HUES64 (cell line): Measurements from ENCODE around the gene KIAA0825.

Experiments
- H3K27ac ChIP-seq: 2 replicates; pipeline ENCODE4 v1.7.0; 2013; ENCODE audit warnings: low read depth, low read length, inconsistent platforms
- H3K27me3 ChIP-seq: 2 replicates; pipeline ENCODE4 v1.6.1; 2013; ENCODE audit warnings: mild to moderate bottlenecking, low read length; ENCODE audit not compliant: insufficient read depth
- H3K36me3 ChIP-seq: 2 replicates; pipeline ENCODE4 v1.6.1; 2013; ENCODE audit warnings: mild to moderate bottlenecking, low read length; ENCODE audit not compliant: insufficient read depth
- H3K4me1 ChIP-seq: 2 replicates; pipeline ENCODE4 v1.6.1; 2013; ENCODE audit warnings: mild to moderate bottlenecking, low read length, moderate library complexity; ENCODE audit not compliant: insufficient read depth
- H3K4me3 ChIP-seq: 2 replicates; pipeline ENCODE4 v1.5.1; 2013; ENCODE audit warnings: mild to moderate bottlenecking, low read length, moderate library complexity
- H3K9ac ChIP-seq: 2 replicates; pipeline ENCODE4 v1.6.1; 2013; ENCODE audit warnings: mild to moderate bottlenecking, low read depth, low read length
- H3K9me3 ChIP-seq: 2 replicates; pipeline ENCODE4 v1.6.1; 2013; ENCODE audit warnings: low read depth, low read length; ENCODE audit not compliant: insufficient read depth
- WGBS: fragments of 150-250, 120-280 bp; methylation state at CpG from one replicate; pipeline ENCODE4 v1.1.7; 2013; ENCODE audit warnings: missing lambda C conversion rate; 5-methylcytosine and 5-hydroxymethylcytosine counted together

KIAA0825 gene

GRCh38 chr5:94209774-94210355, 408.5 kb downstream of the KIAA0825 start:
- no peaks in the 10 kb centered on the region; the same call in 1 of the 2 replicates for H3K36me3 ChIP-seq
- no peak overlapping the region for H3K4me3 ChIP-seq
- no peak overlapping the region for H3K9ac ChIP-seq
- no peak overlapping the region for H3K27ac ChIP-seq
- H3K9me3 ChIP-seq = no peaks in the 10 kb centered on the region
- no peaks in the 10 kb centered on the region for H3K4me1 ChIP-seq
- 92% methylated on average over 8 of the region's 8 CpGs for WGBS
- H3K27me3 ChIP-seq = no peaks in the 10 kb centered on the region

- H3K27ac ChIP-seq = no peak overlapping the region
- 94% methylated on average over 3 of the region's 3 CpGs for WGBS
- H3K9ac ChIP-seq = no peak overlapping the region
- H3K4me3 ChIP-seq = no peak overlapping the region
- H3K27me3 ChIP-seq = no peaks in the 10 kb centered on the region
- no peaks in the 10 kb centered on the region for H3K9me3 ChIP-seq
- no peaks in the 10 kb centered on the region; the same call in 1 of the 2 replicates for H3K36me3 ChIP-seq
- no peaks in the 10 kb centered on the region for H3K4me1 ChIP-seq
Observed at GRCh38 chr5:94209272-94209671, 409.1 kb downstream of the KIAA0825 start.

- Histone ChIP-seq H3K9me3 (no peaks in the 10 kb centered on the region), H3K36me3 (no peaks in the 10 kb centered on the region; the same call in 1 of the 2 replicates), H3K4me1 (peaks cover 14% of the 10 kb centered on the region), H3K27me3 (no peaks in the 10 kb centered on the region), H3K27ac (no peak overlapping the region), H3K9ac (no peak overlapping the region), H3K4me3 (no peak overlapping the region)
- WGBS = 92% methylated on average over 4 of the region's 4 CpGs
Observed at GRCh38 chr5:94199566-94199965, 418.8 kb downstream of the KIAA0825 start.

- no peak overlapping the region for H3K27ac ChIP-seq
- H3K9ac ChIP-seq = no peak overlapping the region
- peaks cover 14% of the 10 kb centered on the region for H3K4me1 ChIP-seq
- no peak overlapping the region for H3K4me3 ChIP-seq
- H3K36me3 ChIP-seq = no peaks in the 10 kb centered on the region; the same call in 1 of the 2 replicates
- WGBS = 97% methylated on average over 1 of the region's 1 CpG
- H3K27me3 ChIP-seq = no peaks in the 10 kb centered on the region
- H3K9me3 ChIP-seq = no peaks in the 10 kb centered on the region
Observed at GRCh38 chr5:94197970-94198369, 420.4 kb downstream of the KIAA0825 start.

- Histone ChIP-seq H3K27ac (no peak overlapping the region), H3K9me3 (no peaks in the 10 kb centered on the region), H3K27me3 (no peaks in the 10 kb centered on the region), H3K36me3 (no peaks in the 10 kb centered on the region; the same call in 1 of the 2 replicates), H3K9ac (no peak overlapping the region), H3K4me1 (peaks cover 24% of the 10 kb centered on the region), H3K4me3 (no peak overlapping the region)
- WGBS = 86% methylated on average over 1 of the region's 1 CpG
Observed at GRCh38 chr5:94196953-94197352, 421.5 kb downstream of the KIAA0825 start.

- 90% methylated on average over 3 of the region's 3 CpGs for WGBS
Observed at GRCh38 chr5:94192658-94193391, 425.6 kb downstream of the KIAA0825 start.

GRCh38 chr5:94191604-94192003, 426.8 kb downstream of the KIAA0825 start:
- WGBS = 70% methylated on average over 2 of the region's 2 CpGs
- no peak overlapping the region for H3K4me3 ChIP-seq

More at GRCh38 chr5:94192658-94193391, 425.6 kb downstream of the KIAA0825 start:
- Histone ChIP-seq H3K36me3 (no peaks in the 10 kb centered on the region; the same call in 1 of the 2 replicates), H3K27ac (no peak overlapping the region; the same call in 1 of the 2 replicates), H3K4me1 (peaks cover 32% of the 10 kb centered on the region), H3K27me3 (no peaks in the 10 kb centered on the region), H3K9me3 (no peaks in the 10 kb centered on the region), H3K9ac (no peak overlapping the region), H3K4me3 (no peak overlapping the region)

GRCh38 chr5:94188725-94189124, 429.7 kb downstream of the KIAA0825 start:
- no peak overlapping the region for H3K9ac ChIP-seq
- H3K27me3 ChIP-seq = no peaks in the 10 kb centered on the region
- H3K36me3 ChIP-seq = no peaks in the 10 kb centered on the region
- H3K4me3 ChIP-seq = no peak overlapping the region
- H3K27ac ChIP-seq = no peak overlapping the region
- H3K9me3 ChIP-seq = no peaks in the 10 kb centered on the region
- H3K4me1 ChIP-seq = peaks cover 42% of the 10 kb centered on the region
- WGBS = 95% methylated on average over 2 of the region's 2 CpGs

More at GRCh38 chr5:94191604-94192003, 426.8 kb downstream of the KIAA0825 start:
- H3K9me3 ChIP-seq = no peaks in the 10 kb centered on the region
- H3K27me3 ChIP-seq = no peaks in the 10 kb centered on the region
- no peak overlapping the region for H3K9ac ChIP-seq
- H3K4me1 ChIP-seq = peaks cover 32% of the 10 kb centered on the region
- H3K27ac ChIP-seq = no peak overlapping the region
- H3K36me3 ChIP-seq = no peaks in the 10 kb centered on the region; the same call in 1 of the 2 replicates

- Histone ChIP-seq H3K4me3 (no peak overlapping the region), H3K9ac (no peak overlapping the region)
- WGBS = 63% methylated on average over 1 of the region's 1 CpG
Observed at GRCh38 chr5:94184870-94185269, 433.5 kb downstream of the KIAA0825 start.

GRCh38 chr5:94181895-94182294, 436.5 kb downstream of the KIAA0825 start:
- WGBS = 84% methylated on average over 2 of the region's 2 CpGs
- H3K9ac ChIP-seq = no peak overlapping the region
- no peak overlapping the region for H3K4me3 ChIP-seq
- H3K27ac ChIP-seq = no peak overlapping the region
- no peaks in the 10 kb centered on the region for H3K9me3 ChIP-seq
- peaks cover 30% of the 10 kb centered on the region for H3K4me1 ChIP-seq
- H3K27me3 ChIP-seq = no peaks in the 10 kb centered on the region
- H3K36me3 ChIP-seq = no peaks in the 10 kb centered on the region

More at GRCh38 chr5:94184870-94185269, 433.5 kb downstream of the KIAA0825 start:
- H3K9me3 ChIP-seq = no peaks in the 10 kb centered on the region
- no peak overlapping the region for H3K27ac ChIP-seq
- H3K4me1 ChIP-seq = peaks cover 20% of the 10 kb centered on the region
- no peaks in the 10 kb centered on the region for H3K27me3 ChIP-seq
- H3K36me3 ChIP-seq = no peaks in the 10 kb centered on the region

- no peak overlapping the region for H3K27ac ChIP-seq
- peaks cover 34% of the 10 kb centered on the region for H3K4me1 ChIP-seq
- H3K36me3 ChIP-seq = no peaks in the 10 kb centered on the region
- H3K9ac ChIP-seq = no peak overlapping the region
- no peaks in the 10 kb centered on the region for H3K27me3 ChIP-seq
- H3K9me3 ChIP-seq = no peaks in the 10 kb centered on the region
- H3K4me3 ChIP-seq = no peak overlapping the region
Observed at GRCh38 chr5:94180761-94181160, 437.6 kb downstream of the KIAA0825 start.
